ENCODE results near the gene FN3K.

The FN3K gene

DNA sequence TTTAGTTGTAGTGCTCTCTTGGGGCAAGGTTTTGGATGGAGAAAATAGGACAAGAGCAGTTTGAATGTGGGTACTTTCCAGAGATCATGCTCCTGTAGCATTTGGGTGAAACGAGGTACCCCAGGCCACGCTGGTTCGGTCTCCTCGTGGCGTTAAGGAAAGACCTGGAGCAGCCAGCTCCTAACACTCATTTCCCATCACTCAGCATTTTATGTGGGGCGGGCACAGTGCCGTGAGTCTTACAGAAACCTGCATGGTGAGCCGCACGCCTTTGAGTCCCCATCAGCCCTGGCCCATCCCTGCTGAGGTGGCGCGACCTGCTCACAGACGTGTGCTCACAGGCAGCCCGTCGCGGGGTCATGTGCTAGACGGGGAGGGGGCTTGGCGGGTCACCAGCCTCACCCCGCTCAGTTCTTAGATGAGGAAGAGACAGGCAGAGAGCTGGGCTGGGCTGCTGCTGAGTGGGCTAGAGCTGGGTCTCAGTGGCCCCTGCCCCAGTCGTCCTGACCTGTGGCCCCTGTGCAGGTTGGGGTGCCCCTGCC lies 53.7 kb downstream of the FN3K start:
- H3K4me2 ChIP-seq (ENCODE audit: low read depth, low read length, poor library complexity, severe bottlenecking): no peak overlapping the region

DNA sequence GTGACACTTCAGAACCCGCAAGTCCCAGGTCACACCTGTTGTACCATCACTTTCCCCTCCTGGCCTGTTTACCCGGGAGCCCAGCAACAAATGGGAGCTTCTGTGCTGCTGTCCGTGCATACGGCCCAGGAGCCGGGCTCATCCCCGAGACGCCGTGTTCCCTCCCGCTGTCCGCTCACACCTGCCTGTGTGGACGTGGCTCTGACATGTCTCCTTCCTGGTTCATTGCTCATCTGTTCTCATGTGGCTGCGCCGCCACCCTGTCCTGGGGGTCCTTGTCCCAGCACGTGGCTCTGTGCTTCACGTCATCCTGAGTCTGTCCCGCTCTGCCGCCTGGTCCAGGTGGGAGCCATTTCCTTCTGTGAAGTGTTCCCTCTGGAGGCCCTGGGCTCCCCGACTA lies 54.4 kb downstream of the FN3K start:
- Histone ChIP-seq H3K4me2 (ENCODE audit: low read depth, low read length, poor library complexity, severe bottlenecking) (no peak overlapping the region), H3F3A (ENCODE audit: low read depth) (no peaks in the 10 kb centered on the region), H3K4me1 (ENCODE audit: insufficient read depth, low read length, poor library complexity, severe bottlenecking) (no peaks in the 10 kb centered on the region), H4K20me1 (ENCODE audit: insufficient read depth, low read length, poor library complexity, severe bottlenecking) (peaks cover 6% of the 10 kb centered on the region), H3K9me2 (replicated peaks; ENCODE audit: low read depth, low read length) (no peaks in the 10 kb centered on the region), H3K4me3 (ENCODE audit: low read length, poor library complexity, severe bottlenecking) (no peak overlapping the region), H3K79me2 (ENCODE audit: insufficient read depth, low read length) (peaks cover 51% of the 10 kb centered on the region; the same call in 1 of the 2 replicates), H3K27me3 (ENCODE audit: insufficient read depth, low read length, poor library complexity, severe bottlenecking) (no peaks in the 10 kb centered on the region), H3K9ac (ENCODE audit: low read depth, low read length, poor library complexity, severe bottlenecking) (no peak overlapping the region), H3K36me3 (ENCODE audit: insufficient read depth, low read length) (peaks cover 33% of the 10 kb centered on the region; the same call in 1 of the 2 replicates), H2AFZ (ENCODE audit: low read length) (no peak overlapping the region), H3K9me3 (ENCODE audit: insufficient read depth, low read depth, low read length) (no peaks in the 10 kb centered on the region)
- no peak for TF ChIP-seq EZH2phosphoT487 (IDR thresholded peaks at IDR 0.05; ENCODE audit: borderline replicate concordance)
- TF ChIP-seq, protein P1, sequence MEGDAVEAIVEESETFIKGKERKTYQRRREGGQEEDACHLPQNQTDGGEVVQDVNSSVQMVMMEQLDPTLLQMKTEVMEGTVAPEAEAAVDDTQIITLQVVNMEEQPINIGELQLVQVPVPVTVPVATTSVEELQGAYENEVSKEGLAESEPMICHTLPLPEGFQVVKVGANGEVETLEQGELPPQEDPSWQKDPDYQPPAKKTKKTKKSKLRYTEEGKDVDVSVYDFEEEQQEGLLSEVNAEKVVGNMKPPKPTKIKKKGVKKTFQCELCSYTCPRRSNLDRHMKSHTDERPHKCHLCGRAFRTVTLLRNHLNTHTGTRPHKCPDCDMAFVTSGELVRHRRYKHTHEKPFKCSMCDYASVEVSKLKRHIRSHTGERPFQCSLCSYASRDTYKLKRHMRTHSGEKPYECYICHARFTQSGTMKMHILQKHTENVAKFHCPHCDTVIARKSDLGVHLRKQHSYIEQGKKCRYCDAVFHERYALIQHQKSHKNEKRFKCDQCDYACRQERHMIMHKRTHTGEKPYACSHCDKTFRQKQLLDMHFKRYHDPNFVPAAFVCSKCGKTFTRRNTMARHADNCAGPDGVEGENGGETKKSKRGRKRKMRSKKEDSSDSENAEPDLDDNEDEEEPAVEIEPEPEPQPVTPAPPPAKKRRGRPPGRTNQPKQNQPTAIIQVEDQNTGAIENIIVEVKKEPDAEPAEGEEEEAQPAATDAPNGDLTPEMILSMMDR (conservative IDR thresholded peaks at IDR 0.05; ENCODE audit: low read length): no peak

More for the DNA sequence above, 53.7 kb downstream of the FN3K start:
- Histone ChIP-seq H3F3A (ENCODE audit: low read depth) (no peaks in the 10 kb centered on the region), H3K36me3 (ENCODE audit: insufficient read depth, low read length) (peaks cover 34% of the 10 kb centered on the region; the same call in 1 of the 2 replicates), H3K9me2 (replicated peaks; ENCODE audit: low read depth, low read length) (no peaks in the 10 kb centered on the region), H3K4me3 (ENCODE audit: low read length, poor library complexity, severe bottlenecking) (no peak overlapping the region), H2AFZ (ENCODE audit: low read length) (no peak overlapping the region), H3K9ac (ENCODE audit: low read depth, low read length, poor library complexity, severe bottlenecking) (no peak overlapping the region), H3K4me1 (ENCODE audit: insufficient read depth, low read length, poor library complexity, severe bottlenecking) (no peaks in the 10 kb centered on the region), H4K20me1 (ENCODE audit: insufficient read depth, low read length, poor library complexity, severe bottlenecking) (peaks cover 6% of the 10 kb centered on the region), H3K79me2 (ENCODE audit: insufficient read depth, low read length) (peaks cover 44% of the 10 kb centered on the region; the same call in 1 of the 2 replicates), H3K27me3 (ENCODE audit: insufficient read depth, low read length, poor library complexity, severe bottlenecking) (no peaks in the 10 kb centered on the region), H3K9me3 (ENCODE audit: insufficient read depth, low read depth, low read length) (no peaks in the 10 kb centered on the region)
- no peak for TF ChIP-seq EZH2phosphoT487 (IDR thresholded peaks at IDR 0.05; ENCODE audit: borderline replicate concordance)
- TF ChIP-seq, protein P1 (conservative IDR thresholded peaks at IDR 0.05; ENCODE audit: low read length): no peak

DNA sequence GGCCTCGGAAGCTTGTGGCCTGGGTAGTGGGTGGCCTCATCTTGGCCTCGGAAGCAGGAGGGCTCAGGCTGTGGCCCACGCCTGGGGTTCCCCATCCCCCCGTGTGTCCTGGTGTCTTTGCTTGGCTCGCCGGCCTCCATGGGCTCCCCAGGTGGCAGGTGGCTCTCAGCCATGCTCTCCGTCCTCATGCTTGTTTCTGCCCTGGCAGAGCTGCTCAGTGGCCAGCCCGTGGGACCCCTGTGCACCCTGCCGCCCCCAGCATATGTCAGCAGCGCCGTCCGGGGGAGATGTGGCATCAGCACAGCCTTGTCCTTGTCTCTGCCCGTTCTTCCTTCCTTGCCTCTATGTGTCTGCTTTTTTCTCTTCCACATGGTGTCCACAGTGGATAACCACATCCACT lies 55.0 kb downstream of the FN3K start:
- no peak overlapping the region for H3K4me3 ChIP-seq (ENCODE audit: low read length, poor library complexity, severe bottlenecking)
- peaks cover 39% of the 10 kb centered on the region; the same call in 1 of the 2 replicates for H3K36me3 ChIP-seq (ENCODE audit: insufficient read depth, low read length)
- H3K4me2 ChIP-seq (ENCODE audit: low read depth, low read length, poor library complexity, severe bottlenecking): no peak overlapping the region

More for the DNA sequence above, 55.0 kb downstream of the FN3K start:
- Histone ChIP-seq H3K9ac (ENCODE audit: low read depth, low read length, poor library complexity, severe bottlenecking) (no peak overlapping the region), H3K79me2 (ENCODE audit: insufficient read depth, low read length) (peaks cover 56% of the 10 kb centered on the region; the same call in 1 of the 2 replicates), H2AFZ (ENCODE audit: low read length) (no peak overlapping the region), H3F3A (ENCODE audit: low read depth) (no peaks in the 10 kb centered on the region), H4K20me1 (ENCODE audit: insufficient read depth, low read length, poor library complexity, severe bottlenecking) (peaks cover 7% of the 10 kb centered on the region), H3K27me3 (ENCODE audit: insufficient read depth, low read length, poor library complexity, severe bottlenecking) (no peaks in the 10 kb centered on the region), H3K4me1 (ENCODE audit: insufficient read depth, low read length, poor library complexity, severe bottlenecking) (no peaks in the 10 kb centered on the region), H3K9me3 (ENCODE audit: insufficient read depth, low read depth, low read length) (no peaks in the 10 kb centered on the region), H3K9me2 (replicated peaks; ENCODE audit: low read depth, low read length) (no peaks in the 10 kb centered on the region)
- TF ChIP-seq, protein P1 (conservative IDR thresholded peaks at IDR 0.05; ENCODE audit: low read length): no peak
- TF ChIP-seq EZH2phosphoT487 (IDR thresholded peaks at IDR 0.05; ENCODE audit: borderline replicate concordance): no peak

All from Loucy (cell line).